Activated gamma-delta T cell treated with anti-CD3 and anti-CD28 coated beads, Interleukin-2, amount 50 U/mL, for 16 hours (primary cell): Measurements from ENCODE around the gene MARVELD3.
"Not testable (repeated sequence)": the region's sequence is repeated elsewhere in the genome, so short reads cannot be mapped to it uniquely, and the experiment has no call there.

Source experiments
- DNase-seq: peaks from one replicate; pipeline ENCODE4 v3.0.0-alpha.2; 2020; ENCODE audit warnings: low read depth

MARVELD3 gene

DNA sequence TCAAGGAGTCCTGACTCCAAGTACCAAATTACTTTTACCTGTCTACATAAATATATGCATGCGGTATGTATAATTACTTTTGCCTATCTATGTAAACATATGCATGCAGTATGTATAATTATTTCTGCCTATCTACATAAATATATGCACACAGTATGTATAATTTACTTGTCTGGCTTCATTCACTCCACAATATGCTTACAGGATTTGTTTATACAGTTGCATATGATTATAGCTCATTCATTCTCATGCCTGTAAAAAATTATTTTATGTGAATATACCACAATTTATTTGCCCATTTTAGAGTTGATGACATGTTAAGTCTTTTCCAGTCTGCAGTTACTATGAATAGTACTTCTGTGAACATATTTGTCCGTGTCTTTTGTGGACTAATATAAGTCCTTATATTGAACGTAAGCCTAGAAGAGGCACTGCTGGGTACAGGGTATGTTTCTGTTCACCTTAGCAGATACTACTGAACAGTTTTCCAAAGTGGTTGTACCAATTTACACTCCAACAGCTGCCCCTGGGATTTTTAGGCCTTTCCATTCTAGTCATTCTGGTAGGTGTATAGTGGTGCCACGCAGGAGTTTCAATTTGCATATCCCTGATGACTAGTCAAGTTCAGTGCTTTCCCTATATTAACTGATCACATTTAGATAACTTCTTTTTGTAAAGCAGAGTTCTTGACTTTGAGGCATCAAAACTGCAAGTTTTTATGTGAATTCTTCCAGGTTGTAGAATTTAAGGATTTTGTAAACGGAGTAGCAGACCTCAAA is 47.0 kb downstream of the MARVELD3 start:
- no peak for DNase-seq

DNA sequence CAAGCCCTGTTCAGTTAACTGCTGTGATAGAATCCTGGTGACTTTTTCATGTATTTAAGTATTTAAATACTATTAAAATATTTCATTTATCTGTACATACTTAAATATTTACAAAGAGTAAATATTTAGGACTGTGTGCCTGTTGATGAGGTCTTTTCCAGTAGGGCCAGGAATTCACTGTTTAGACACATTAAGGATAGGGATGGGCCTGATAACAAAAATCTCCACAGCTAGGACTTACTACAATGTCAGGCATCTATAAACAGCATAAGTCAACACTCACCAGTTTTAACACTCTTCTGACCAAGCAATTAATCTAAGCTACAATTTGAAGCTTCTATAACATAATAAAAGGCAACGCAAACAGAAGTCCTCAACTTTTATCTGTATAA is 47.6 kb downstream of the MARVELD3 start:
- DNase-seq, result no peak

DNA sequence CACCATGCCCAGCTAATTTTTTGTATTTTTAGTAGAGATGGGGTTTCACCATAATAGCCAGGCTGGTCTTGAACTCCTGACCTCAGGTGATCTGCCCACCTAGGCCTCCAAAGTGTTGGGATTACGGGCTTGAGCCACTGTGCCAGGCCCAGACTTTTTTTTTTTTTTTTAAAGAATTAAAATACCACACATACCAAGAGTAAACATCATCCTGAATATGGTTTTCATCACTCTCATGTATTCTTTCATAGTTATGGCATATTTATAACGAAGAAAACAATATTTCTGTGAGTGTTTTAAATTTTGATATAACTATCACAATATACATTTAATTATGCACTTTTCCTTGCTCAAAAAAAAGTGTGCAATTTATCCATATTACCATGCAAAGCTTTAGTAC is 48.2 kb downstream of the MARVELD3 start:
- no peak for DNase-seq

DNA sequence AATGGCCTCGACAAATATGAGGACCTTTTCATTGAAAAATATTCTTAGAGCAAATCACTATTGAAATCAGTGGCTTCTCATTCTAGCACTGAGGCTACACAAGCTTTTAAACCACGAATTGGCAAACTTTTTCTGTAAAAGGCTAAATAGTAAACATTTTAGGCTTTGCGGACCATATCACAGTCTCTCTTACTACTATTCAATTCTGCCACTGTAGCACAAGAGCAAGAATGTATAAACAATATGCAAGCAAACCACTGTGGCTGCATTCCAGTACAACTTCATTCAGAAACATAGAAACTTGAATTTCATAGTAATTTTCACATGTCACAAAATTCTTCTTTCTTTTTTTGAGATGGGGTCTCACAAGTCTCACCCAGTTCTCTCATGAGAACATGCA is 49.4 kb downstream of the MARVELD3 start:
- no peak for DNase-seq

DNA sequence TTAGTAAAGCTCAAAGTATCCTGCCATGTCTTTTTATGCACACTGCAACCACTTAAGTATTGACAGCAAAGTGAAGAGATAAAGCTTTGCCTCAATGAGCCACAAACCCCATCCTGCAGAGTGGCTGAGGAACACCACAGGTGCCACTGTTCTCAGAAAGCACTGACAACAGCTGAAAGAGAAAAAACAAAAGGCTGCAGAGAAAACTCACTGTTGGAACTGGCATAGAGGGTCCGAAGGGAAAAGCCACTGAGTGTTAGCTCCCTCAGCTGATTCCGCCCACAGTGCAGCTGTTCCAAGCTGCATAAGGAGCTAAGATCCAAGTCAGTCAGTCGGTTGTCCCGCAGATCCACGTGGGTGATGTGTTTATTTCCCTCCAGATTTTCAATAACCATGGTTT is 50.3 kb downstream of the MARVELD3 start:
- DNase-seq, result no peak

DNA sequence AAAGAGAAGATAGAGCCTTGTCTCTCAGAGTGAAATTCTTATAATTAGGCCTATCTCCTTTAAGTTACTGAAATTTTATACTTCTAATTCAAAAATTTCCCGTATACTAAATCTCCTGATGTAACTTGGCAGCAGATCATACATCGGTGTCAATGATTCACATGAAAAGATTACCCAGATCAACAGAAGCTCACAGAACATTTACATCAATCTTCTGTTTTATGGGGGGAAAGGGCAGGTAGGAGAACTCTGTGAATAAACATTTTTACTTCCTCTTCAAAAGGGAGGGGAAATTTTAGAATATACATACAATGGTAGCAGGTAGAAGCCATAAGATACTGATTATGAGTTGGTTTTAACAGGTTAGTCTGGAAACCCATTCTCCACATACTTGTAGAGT is 55.4 kb downstream of the MARVELD3 start:
- no peak for DNase-seq

DNA sequence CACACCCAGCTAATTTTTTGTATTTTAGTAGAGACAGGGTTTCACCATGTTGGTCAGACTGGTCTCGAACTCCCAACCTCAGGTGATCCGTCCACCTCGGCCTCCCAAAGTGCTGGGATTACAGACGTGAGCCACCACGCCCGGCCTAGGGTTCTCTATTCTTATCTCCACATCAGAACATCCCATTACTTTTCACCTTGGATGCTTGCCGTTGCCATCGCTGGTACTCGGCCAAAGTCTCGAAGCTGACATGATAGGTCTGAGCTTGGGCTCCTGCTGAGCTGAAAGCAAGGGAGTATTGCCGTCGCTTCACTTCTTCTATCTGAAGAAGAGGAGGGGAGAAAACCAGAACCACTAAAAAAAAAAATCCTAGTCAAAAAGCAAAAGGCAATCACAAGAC is 58.3 kb downstream of the MARVELD3 start:
- DNase-seq, result not testable (repeated sequence)
